GM12874 (cell line): ENCODE data around the gene PRG3.

ENCODE experiments used
- CTCF ChIP-seq: IDR thresholded peaks from 2 replicates; pipeline ENCODE4 v1.5.1; 2011; ENCODE audit warnings: low read depth, mild to moderate bottlenecking, control low read depth, low read length, moderate library complexity; ENCODE audit not compliant: insufficient read depth

Gene PRG3

GRCh38 chr11:57399221-57399620 is 18.3 kb upstream of the PRG3 start:
- no peak for TF ChIP-seq CTCF

GRCh38 chr11:57397394-57397990 is 16.5 kb upstream of the PRG3 start:
- TF ChIP-seq CTCF, result no peak

- no peak for TF ChIP-seq CTCF
These were observed 15.8 kb upstream of the PRG3 start for GRCh38 chr11:57396744-57397143.

- no peak for TF ChIP-seq CTCF
These were observed 15.1 kb upstream of the PRG3 start for GRCh38 chr11:57395905-57396623.

GRCh38 chr11:57394203-57394965 is 13.4 kb upstream of the PRG3 start:
- no peak for TF ChIP-seq CTCF

GRCh38 chr11:57392763-57393105 is 11.8 kb upstream of the PRG3 start:
- TF ChIP-seq CTCF, result no peak

GRCh38 chr11:57392066-57392762 is 11.3 kb upstream of the PRG3 start:
- no peak for TF ChIP-seq CTCF
